Gastroesophageal sphincter (tissue), 3 donors: Measurements from ENCODE around the gene ME1.
A peak's percentile ranks its signal among the peaks of the same experiment; 100 is the strongest.

Source experiments
- CTCF ChIP-seq, 4 experiments: fragments of 200-600 bp in 2 of 4; fragments of 450-650 bp in 2 of 4; sonication (generic) in 1 of 4; IDR thresholded peaks; one replicate each; pipeline ENCODE4 v1.5.1; 2017 to 2019; ENCODE audit warnings: antibody characterized with exemption in 4 of 4, mild to moderate bottlenecking in 2 of 4, moderate library complexity in 2 of 4
- EP300 ChIP-seq: sonication (generic); formaldehyde crosslinking; IDR thresholded peaks from one replicate; pipeline ENCODE4 v1.6.1; 2017; ENCODE audit warnings: antibody characterized with exemption, mild to moderate bottlenecking
- POLR2A ChIP-seq, 2 donors: fragments of 450-650 bp; IDR thresholded peaks; one replicate each; pipeline ENCODE4 v1.6.1; 2017; ENCODE audit warnings: antibody characterized with exemption in 2 of 2, mild to moderate bottlenecking in 2 of 2, moderate library complexity in 1 of 2
- POLR2AphosphoS5 ChIP-seq: sonication (generic); formaldehyde crosslinking; IDR thresholded peaks from one replicate; pipeline ENCODE4 v1.6.1; 2017; ENCODE audit warnings: antibody characterized with exemption

GRCh38 chr6:83221889-83222479, 208.9 kb downstream of the ME1 start:
- TF ChIP-seq POLR2A (IDR thresholded peaks at IDR 0.05) (no peak), CTCF (IDR thresholded peaks at IDR 0.05) (peak; percentile 34 to 60 (median 36)), EP300 (no peak), POLR2AphosphoS5 (no peak)
